Measurements from ENCODE around the gene SRP72.

DNA sequence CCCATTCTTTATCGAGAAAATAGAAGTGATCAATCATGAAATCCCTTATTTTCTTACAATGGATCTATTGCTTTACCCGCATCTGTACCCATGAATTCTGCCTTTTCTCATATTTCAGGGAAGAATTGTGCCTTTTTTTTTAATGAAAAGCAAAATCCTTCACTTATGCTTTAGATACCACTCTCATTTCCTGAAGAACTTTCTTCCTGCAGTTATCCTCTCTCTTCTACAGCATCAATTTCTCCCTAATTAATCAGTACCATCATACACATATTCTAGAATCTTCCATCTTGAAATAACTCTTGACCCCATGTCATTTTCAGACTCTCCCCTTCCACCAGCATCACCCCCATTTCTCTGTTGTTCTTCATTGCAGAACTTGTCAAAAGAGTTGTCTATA lies 64.8 kb downstream of the SRP72 start:
- TF ChIP-seq POLR2A (IDR thresholded peaks at IDR 0.05; ENCODE audit: low read depth) = no peak
- TF ChIP-seq CTCF (IDR thresholded peaks at IDR 0.05) = no peak
- TF ChIP-seq EP300 (IDR thresholded peaks at IDR 0.05) = no peak
- TF ChIP-seq POLR2AphosphoS5 (IDR thresholded peaks at IDR 0.05) = no peak
